CD1c-positive myeloid dendritic cell (primary cell): ENCODE results near the gene FGF14.

Source experiments
- DNase-seq: peaks from one replicate; pipeline ENCODE4 v3.0.0-alpha.2; 2016; ENCODE audit errors: extremely low spot score

The FGF14 gene

GRCh38 chr13:101985321-101985720 lies 416.5 kb downstream of the FGF14 start:
- no peak for DNase-seq

GRCh38 chr13:101982903-101983302 lies 418.9 kb downstream of the FGF14 start:
- DNase-seq = no peak

DNA sequence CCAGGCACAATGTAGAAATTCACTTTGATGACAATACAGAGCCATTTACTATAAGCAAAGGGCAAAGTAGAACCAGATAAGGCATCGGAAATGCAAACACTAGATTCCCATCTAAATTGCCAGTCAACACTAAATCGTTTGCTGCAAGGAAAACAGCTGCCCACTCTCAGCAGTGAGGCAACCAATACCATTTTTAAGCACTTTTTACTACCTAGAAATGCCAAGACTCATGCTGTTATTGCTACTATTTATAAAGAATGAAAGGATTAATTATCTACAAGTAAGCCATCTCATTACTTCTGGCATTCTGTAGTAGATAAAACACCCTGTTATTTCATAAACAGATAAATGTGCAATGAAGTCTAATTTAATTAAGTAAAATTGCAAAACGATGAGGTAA lies 422.0 kb downstream of the FGF14 start:
- DNase-seq = no peak

DNA sequence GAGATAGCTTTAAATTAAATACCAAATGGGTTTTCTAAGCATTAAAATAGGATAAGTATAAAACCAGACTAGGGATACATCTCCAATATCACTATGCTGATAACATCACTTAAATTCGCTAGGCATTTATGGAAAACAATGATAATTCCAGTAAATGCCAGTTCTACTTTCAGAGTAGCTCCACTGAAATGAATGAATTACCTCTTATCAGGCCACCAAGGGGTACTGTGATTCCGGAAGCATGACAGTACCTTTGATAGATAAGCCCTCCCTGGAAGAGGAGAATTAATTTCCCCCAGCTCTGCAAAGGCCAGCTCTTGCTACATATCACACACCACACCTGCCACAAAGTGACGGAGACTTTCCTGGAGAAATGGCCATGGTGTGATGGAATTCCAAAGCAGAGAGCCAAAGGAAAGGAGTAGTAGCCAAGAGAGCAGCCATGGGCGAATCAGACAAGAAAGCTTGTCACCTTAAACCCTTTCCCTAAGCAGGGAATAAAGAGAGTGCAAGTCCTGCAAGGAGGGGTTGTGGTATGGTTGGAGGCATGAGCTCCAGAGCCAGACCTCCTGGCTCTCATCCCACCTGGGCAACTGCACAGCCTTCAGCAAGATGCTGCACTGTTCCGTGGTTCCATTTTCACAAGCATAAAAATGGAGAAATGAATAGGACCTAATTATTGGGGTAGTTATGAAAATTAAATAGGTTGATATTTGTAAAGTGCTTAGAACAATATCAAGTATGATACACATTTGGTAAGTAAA lies 423.1 kb downstream of the FGF14 start:
- DNase-seq = no peak

- no peak for DNase-seq
These were observed 424.4 kb downstream of the FGF14 start for GRCh38 chr13:101977475-101977874.

DNA sequence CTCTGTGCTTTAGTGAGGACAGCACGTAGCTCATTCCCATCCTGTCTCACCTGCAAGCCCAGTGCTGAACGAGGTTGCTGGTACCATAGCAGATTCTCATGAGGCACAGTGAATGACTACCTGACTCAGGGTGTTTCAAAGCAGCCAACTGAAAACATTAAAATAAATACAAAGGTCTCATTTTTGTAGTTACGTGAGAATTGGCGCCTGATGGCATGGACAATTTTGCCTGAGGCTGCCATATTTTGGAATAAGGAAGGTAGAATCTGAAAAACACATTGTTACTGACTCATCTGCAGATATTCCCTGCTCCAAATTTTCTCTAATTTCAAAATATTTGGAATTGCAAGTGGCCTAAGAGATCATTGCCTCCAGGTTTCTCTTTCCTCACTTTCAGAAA lies 429.7 kb downstream of the FGF14 start:
- DNase-seq = no peak

- no peak for DNase-seq
These were observed 431.5 kb downstream of the FGF14 start for GRCh38 chr13:101970341-101970740.

GRCh38 chr13:101967781-101968180 lies 434.1 kb downstream of the FGF14 start:
- DNase-seq = no peak

GRCh38 chr13:101967216-101967615 lies 434.6 kb downstream of the FGF14 start:
- no peak for DNase-seq

DNA sequence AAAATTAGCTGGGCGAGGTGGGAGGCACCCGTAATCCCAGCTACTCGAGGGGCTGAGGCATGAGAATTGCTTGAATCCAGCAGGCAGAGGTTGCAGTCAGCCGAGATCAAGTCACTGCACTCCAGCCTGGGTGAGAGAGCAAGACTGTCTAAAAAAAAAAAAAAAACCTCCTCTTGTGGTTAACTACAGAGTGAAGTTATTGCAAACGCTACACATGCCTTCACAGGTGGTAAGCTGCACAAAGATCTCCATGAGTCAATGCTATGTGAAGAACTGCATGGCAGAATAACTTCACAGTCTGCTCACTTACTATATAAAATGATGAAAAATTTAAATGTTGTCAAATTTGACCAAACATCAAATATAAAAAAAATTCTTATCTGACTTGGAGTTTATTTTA lies 436.8 kb downstream of the FGF14 start:
- DNase-seq = no peak

DNA sequence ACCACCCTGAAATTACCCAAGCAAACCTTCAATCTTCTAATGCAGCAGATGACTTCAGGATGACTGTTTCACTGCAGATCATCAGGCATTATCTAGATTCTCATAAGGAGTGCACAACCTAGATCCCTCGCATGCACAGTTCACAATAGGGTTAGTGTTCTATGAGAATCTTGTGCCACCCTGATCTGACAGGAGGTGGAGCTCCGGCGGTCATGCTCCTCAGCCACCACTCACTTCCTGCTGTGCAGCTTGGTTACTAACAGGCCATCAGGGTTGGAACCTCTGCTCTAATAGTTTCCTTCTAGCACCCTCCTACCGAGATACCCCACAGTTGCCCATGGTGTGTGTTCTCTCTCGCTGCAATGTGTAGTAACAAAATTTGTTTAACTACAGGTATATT lies 442.8 kb downstream of the FGF14 start:
- DNase-seq = no peak

GRCh38 chr13:101955764-101956163 lies 446.1 kb downstream of the FGF14 start:
- no peak for DNase-seq

GRCh38 chr13:101951114-101951513 lies 450.7 kb downstream of the FGF14 start:
- no peak for DNase-seq

GRCh38 chr13:101949681-101950080 lies 452.2 kb downstream of the FGF14 start:
- DNase-seq = no peak

GRCh38 chr13:101946401-101946800 lies 455.4 kb downstream of the FGF14 start:
- DNase-seq = no peak

DNA sequence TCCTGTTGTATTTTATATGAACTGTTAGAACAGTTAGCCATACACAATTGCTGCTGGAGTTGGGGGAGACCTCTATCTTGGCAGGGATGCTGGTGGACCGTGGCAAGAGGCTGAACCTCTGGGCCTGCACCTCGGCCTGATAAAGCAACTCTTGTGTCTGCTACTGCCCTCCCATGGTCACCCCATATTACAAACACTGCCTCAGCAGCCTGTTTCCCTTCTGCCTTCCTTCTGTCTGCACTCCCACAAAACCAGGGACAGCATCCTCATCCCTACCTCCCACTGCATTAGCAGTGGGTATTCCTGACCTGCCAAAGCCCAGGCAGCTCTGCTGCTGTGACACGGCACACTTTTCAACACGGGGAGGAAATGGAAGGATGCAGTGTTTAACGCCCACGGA lies 456.4 kb downstream of the FGF14 start:
- DNase-seq = no peak

DNA sequence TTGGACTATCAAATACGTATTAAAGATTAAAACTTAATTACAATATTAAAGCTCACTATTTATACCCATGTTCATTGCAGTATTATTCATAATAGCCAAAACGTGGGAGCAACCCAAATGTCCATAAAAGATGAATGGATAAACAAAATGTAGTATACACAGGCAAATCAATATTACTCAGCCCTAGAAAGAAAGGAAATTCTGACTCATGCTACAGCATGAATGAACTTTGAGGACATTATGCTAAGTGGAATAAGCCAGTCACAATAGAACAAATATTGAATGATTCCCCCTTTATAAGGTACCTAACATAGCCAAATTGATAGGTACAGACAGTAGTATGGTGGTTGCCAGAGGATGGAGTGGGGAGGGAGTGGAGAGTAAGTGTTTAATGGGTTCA lies 457.3 kb downstream of the FGF14 start:
- DNase-seq = no peak

DNA sequence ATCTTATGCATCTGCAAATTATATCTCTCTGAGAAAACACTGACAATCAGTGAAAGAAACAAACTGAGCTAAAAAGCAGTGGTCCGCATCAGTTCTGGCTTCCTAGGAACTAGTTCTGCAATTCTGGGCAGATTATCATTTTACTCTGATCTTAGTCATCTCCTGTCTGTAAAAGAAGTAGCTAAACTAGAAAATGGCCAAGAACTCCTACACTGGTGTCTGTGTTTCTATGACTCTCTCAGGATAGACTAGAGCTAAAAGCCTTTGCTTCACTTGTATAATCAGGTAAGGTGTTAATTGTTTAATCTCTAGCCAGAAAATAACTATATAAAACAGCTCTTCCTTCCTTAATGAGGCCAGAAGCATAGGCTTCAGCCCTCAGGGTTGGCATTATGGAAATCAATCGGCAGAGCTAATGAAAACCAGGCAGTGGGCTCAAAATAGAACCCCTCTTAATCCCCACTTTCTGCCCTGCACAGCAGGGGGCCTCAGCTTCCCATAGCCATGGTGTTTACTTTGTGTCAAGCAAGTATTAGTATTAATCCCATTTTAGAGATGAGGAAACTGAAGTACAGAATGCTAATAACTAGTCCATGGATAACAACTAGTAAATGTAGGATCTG lies 459.2 kb downstream of the FGF14 start:
- no peak for DNase-seq

GRCh38 chr13:101942038-101942437 lies 459.8 kb downstream of the FGF14 start:
- no peak for DNase-seq

- no peak for DNase-seq
These were observed 460.6 kb downstream of the FGF14 start for GRCh38 chr13:101941095-101941783.

DNA sequence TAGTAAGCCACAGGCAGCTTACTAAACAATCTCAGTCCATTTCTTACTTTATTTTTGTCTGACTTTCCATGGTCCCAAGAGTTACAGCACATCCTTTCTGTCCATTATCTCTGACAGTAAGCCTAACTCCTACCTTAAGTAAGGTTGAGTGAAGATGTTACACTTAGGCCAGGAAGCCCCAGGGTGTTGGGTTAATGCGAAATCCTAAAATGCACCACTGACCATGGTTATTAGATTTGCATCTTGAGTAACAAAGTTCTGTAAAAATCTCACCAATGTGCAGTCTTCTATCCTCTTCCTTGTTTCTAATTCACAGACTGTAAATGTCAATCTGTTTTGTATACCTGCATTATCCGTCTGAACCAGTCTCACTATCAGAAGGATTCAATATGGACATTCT lies 462.5 kb downstream of the FGF14 start:
- DNase-seq = no peak

GRCh38 chr13:101935828-101936227 lies 466.0 kb downstream of the FGF14 start:
- no peak for DNase-seq

GRCh38 chr13:101931186-101931585 lies 470.7 kb downstream of the FGF14 start:
- DNase-seq = no peak
